SK-N-SH (cell line): ENCODE measurements around the gene PCP2. TPM values are rescaled to one million over a fixed set of nuclear protein-coding genes. Genes with fewer than 3 reads are reported as not detected.
A peak's percentile ranks its signal among the peaks of the same experiment; 100 is the strongest.

Source experiments
- CTCF ChIA-PET: fragments of 300-600, 350-600 bp; formaldehyde crosslinking; extraction: SDS; loops from one replicate; lab custom pipeline; 2021; lab: Yijun Ruan, JAX
- POLR2A ChIA-PET: fragments of 350-600 bp; sonication (Branson Sonifier 250); formaldehyde crosslinking; extraction: SDS; loops from one replicate; lab custom pipeline; 2020; ENCODE audit warnings: antibody characterized with exemption, inconsistent platforms; lab: Yijun Ruan, JAX
- DNase-seq: peaks from one replicate; pipeline ENCODE4 v3.0.0; 2012
- H2AFZ ChIP-seq: fragments of 200-600 bp; sonication (generic); 2 replicates; pipeline ENCODE4 v1.8.1; 2016; ENCODE audit warnings: antibody characterized with exemption, mild to moderate bottlenecking, low read depth
- H3F3A ChIP-seq: fragments of 200-600 bp; sonication (generic); replicated peaks from 2 replicates; pipeline ENCODE3; 2016; ENCODE audit warnings: antibody characterized with exemption, mild to moderate bottlenecking; ENCODE audit not compliant: insufficient read depth
- H3K27ac ChIP-seq, 2 experiments: fragments of 200-500 bp in 1 of 2; fragments of 200-600 bp in 1 of 2; sonication (Bioruptor generic) in 1 of 2; sonication (generic), shearing (Covaris generic) in 1 of 2; 2 replicates each; pipeline versions ENCODE4 v1.5.1 to v1.6.1; 2014 to 2016; ENCODE audit warnings: low read depth in 2 of 2, inconsistent platforms in 1 of 2, low read length in 1 of 2, mild to moderate bottlenecking in 1 of 2, mixed read lengths in 1 of 2
- H3K27me3 ChIP-seq: fragments of 200-600 bp; sonication (generic), shearing (Covaris generic); 2 replicates; pipeline ENCODE4 v1.6.1; 2016; ENCODE audit warnings: mixed run types; ENCODE audit not compliant: insufficient read depth
- H3K36me3 ChIP-seq, 2 experiments: fragments of 200-500 bp in 1 of 2; fragments of 200-600 bp in 1 of 2; sonication (Bioruptor generic) in 1 of 2; sonication (generic) in 1 of 2; replicated peaks in 1 of 2; 2 replicates each; pipeline versions ENCODE3 to v1.5.1; 2014 to 2016; ENCODE audit warnings: low read length in 1 of 2, mild to moderate bottlenecking in 1 of 2; ENCODE audit not compliant: insufficient read depth in 2 of 2, control insufficient read depth in 1 of 2
- H3K4me1 ChIP-seq, 2 experiments: fragments of 200-500 bp in 1 of 2; fragments of 200-600 bp in 1 of 2; sonication (Bioruptor generic) in 1 of 2; sonication (generic), shearing (Covaris generic) in 1 of 2; 2 replicates each; pipeline versions ENCODE4 v1.5.1 to v1.6.1; 2014 to 2016; ENCODE audit warnings: low read depth in 1 of 2, low read length in 1 of 2, mixed run types in 1 of 2; ENCODE audit not compliant: insufficient read depth in 2 of 2, control insufficient read depth in 1 of 2
- H3K4me2 ChIP-seq: fragments of 200-600 bp; sonication (generic), shearing (Covaris generic); 2 replicates; pipeline ENCODE4 v1.6.1; 2017; ENCODE audit warnings: mixed run types
- H3K4me3 ChIP-seq, 2 experiments: fragments of 200-500 bp in 1 of 2; fragments of 200-600 bp in 1 of 2; sonication (Bioruptor generic) in 1 of 2; sonication (generic), shearing (Covaris generic) in 1 of 2; 2 replicates each; pipeline versions ENCODE4 v1.5.1 to v1.8.1; 2014 to 2016; ENCODE audit warnings: low read depth in 2 of 2, inconsistent platforms in 1 of 2, low read length in 1 of 2, mild to moderate bottlenecking in 1 of 2, mixed read lengths in 1 of 2, moderate library complexity in 1 of 2
- H3K79me2 ChIP-seq: fragments of 200-600 bp; sonication (generic); 2 replicates; pipeline ENCODE4 v1.8.1; 2017; ENCODE audit warnings: mild to moderate bottlenecking; ENCODE audit not compliant: insufficient read depth
- H3K9ac ChIP-seq: fragments of 200-600 bp; sonication (generic); 2 replicates; pipeline ENCODE4 v1.6.1; 2017; ENCODE audit warnings: mixed run types
- H3K9me2 ChIP-seq: fragments of 200-600 bp; sonication (generic); 2 replicates; pipeline ENCODE4 v1.6.1; 2017; ENCODE audit warnings: mixed run types
- H3K9me3 ChIP-seq: fragments of 200-600 bp; sonication (generic); 2 replicates; pipeline ENCODE4 v1.6.1; 2017; ENCODE audit warnings: mixed run types, mild to moderate bottlenecking, moderate library complexity
- H4K20me1 ChIP-seq: fragments of 200-600 bp; sonication (generic); 2 replicates; pipeline ENCODE4 v1.6.1; 2017; ENCODE audit warnings: mild to moderate bottlenecking, mixed run types; ENCODE audit not compliant: insufficient read depth
- ELF1 ChIP-seq: IDR thresholded peaks from 2 replicates; pipeline ENCODE4 v1.4.0; 2012
- MAX ChIP-seq: IDR thresholded peaks from 2 replicates; pipeline ENCODE4 v1.4.0; 2012; ENCODE audit warnings: low read depth
- MEF2A ChIP-seq: IDR thresholded peaks from 2 replicates; pipeline ENCODE4 v1.4.0; 2012; ENCODE audit warnings: low read depth, borderline replicate concordance
- MXI1 ChIP-seq: IDR thresholded peaks from 2 replicates; pipeline ENCODE4 v1.6.1; 2012; ENCODE audit warnings: mild to moderate bottlenecking, low read depth, low read length, improper control_type of control experiment
- PBX3 ChIP-seq: IDR thresholded peaks from 2 replicates; pipeline ENCODE4; 2012
- RFX5 ChIP-seq: IDR thresholded peaks from 2 replicates; pipeline ENCODE4 v1.6.1; 2012; ENCODE audit warnings: mild to moderate bottlenecking, improper control_type of control experiment, low read length
- TAF1 ChIP-seq: IDR thresholded peaks from 2 replicates; pipeline ENCODE4 v1.6.1; 2012; ENCODE audit warnings: low read depth, mild to moderate bottlenecking, low read length, moderate library complexity, borderline replicate concordance
- TCF12 ChIP-seq: IDR thresholded peaks from 2 replicates; pipeline ENCODE4 v1.4.0; 2012
- USF1 ChIP-seq: IDR thresholded peaks from 2 replicates; pipeline ENCODE4 v1.4.0; 2012; ENCODE audit warnings: low read depth, borderline replicate concordance
- ZBTB33 ChIP-seq: IDR thresholded peaks from 2 replicates; pipeline ENCODE4 v1.4.0; 2012; ENCODE audit warnings: low read depth, borderline replicate concordance
- WGBS: methylation state at CpG from one replicate; pipeline ENCODE4 v1.1.6; 2017; ENCODE audit warnings: low lambda C conversion rate; 5-methylcytosine and 5-hydroxymethylcytosine counted together
- polyA plus RNA-seq, 3 experiments: library from polyadenylated mRNA; depleted of rRNA; stranded (reverse); fragments of >200 nt; gene quantifications; 2 replicates each; pipeline ENCODE4 v1.2.3, GENCODE V29; 2012

Gene PCP2
- polyA plus RNA-seq (2012; rRNA removed) = not detected in 2 replicates
- not detected in 2 replicates for polyA plus RNA-seq (2012; cell fraction: cytosol; rRNA removed)
- polyA plus RNA-seq (2012; cell fraction: nucleus; rRNA removed) = not detected in 2 replicates

GRCh38 chr19:7633698-7634097, at the start of gene PCP2:
Gene PCP2, minus strand, starts transcription at chr19:7633719. Its CDS starts 262 bp downstream, at chr19:7633457.
- peaks cover 0 to 14% of the 10 kb centered on the region in 2 experiments; a peak in 1 of 4 replicates for H3K4me1 ChIP-seq
- no peaks in the 10 kb centered on the region for H3K9me3 ChIP-seq
- peaks cover 37% of the 10 kb centered on the region for H3K27me3 ChIP-seq
- H3K79me2 ChIP-seq = peaks cover 23% of the 10 kb centered on the region
- no peaks in the 10 kb centered on the region for H4K20me1 ChIP-seq
- no peak for DNase-seq
- H2AFZ ChIP-seq = no peak within 1 kb of the TSS
- TF ChIP-seq ZBTB33 (no peak), PBX3 (no peak), MXI1 (no peak), RFX5 (no peak), TAF1 (no peak), TCF12 (no peak), MAX (no peak)
- no peak within 1 kb of the TSS for H3K4me2 ChIP-seq
- no peak within 1 kb of the TSS for H3K27ac ChIP-seq
- POLR2A ChIA-PET = interaction anchor here (1.1 to 1.2 kb wide), 2 partner anchors 15 to 39 kb away, joined by 3 read pairs; no protein-coding TSS in a partner anchor
- no peaks in the 10 kb centered on the region for H3K9me2 ChIP-seq
- H3K4me3 ChIP-seq = no peak within 1 kb of the TSS
- no peaks in the 10 kb centered on the region for H3F3A ChIP-seq
- H3K9ac ChIP-seq = no peak within 1 kb of the TSS
- no peaks in the 10 kb centered on the region for H3K36me3 ChIP-seq
- CTCF ChIA-PET = interaction anchor here (0.6 to 5.5 kb wide), 5 partner anchors 19 to 1572 kb away, joined by 3 to 25 read pairs (median 5); partner anchors contain the start of gene TRAPPC5
- no CpG with 5 or more reads among the region's 2 CpGs for WGBS

- ChIA-PET POLR2A (no interaction called here), CTCF (interaction anchor here (8.2 kb wide), 1 partner anchor 113 kb away, joined by 171 read pairs; no protein-coding TSS in a partner anchor)
- no peak for DNase-seq
- Histone ChIP-seq H3F3A (no peaks in the 10 kb centered on the region), H3K9ac (no peak overlapping the region), H3K4me3 (peak overlapping the region; percentile 87 to 92; a peak in 3 of 4 replicates), H3K4me2 (peak overlapping the region; percentile 97; the same call in 1 of the 2 replicates), H3K36me3 (peaks cover 5 to 6% of the 10 kb centered on the region in 2 experiments), H3K27me3 (peaks cover 13% of the 10 kb centered on the region), H3K79me2 (peaks cover 14% of the 10 kb centered on the region), H3K9me2 (no peaks in the 10 kb centered on the region), H3K9me3 (no peaks in the 10 kb centered on the region), H4K20me1 (no peaks in the 10 kb centered on the region), H3K4me1 (peaks cover 0 to 13% of the 10 kb centered on the region in 2 experiments; a peak in 1 of 4 replicates), H2AFZ (no peak overlapping the region), H3K27ac (no peak overlapping the region)
- 96% methylated on average over 69 of the region's 74 CpGs for WGBS
- TF ChIP-seq USF1 = no peak
- TF ChIP-seq ELF1 = no peak
- TF ChIP-seq MEF2A = no peak
These were observed 48.8 kb upstream of the PCP2 start for GRCh38 chr19:7682175-7682855.
